PFSK-1 (cell line): ENCODE data around the gene SLC2A13. TPM values are rescaled to one million over a fixed set of nuclear protein-coding genes. Genes with fewer than 3 reads are reported as not detected.
A peak's percentile ranks its signal among the peaks of the same experiment; 100 is the strongest.

Source experiments
- FOXP2 ChIP-seq: optimal IDR thresholded peaks from 2 replicates; pipeline ENCODE3; 2011; ENCODE audit warnings: borderline replicate concordance, control low read depth, inconsistent platforms; ENCODE audit not compliant: insufficient read depth; ENCODE audit errors: extremely low read length, extremely low read depth
- POLR2AphosphoS5 ChIP-seq: IDR thresholded peaks from 2 replicates; pipeline ENCODE4 v1.6.1; 2012; ENCODE audit warnings: low read depth, mild to moderate bottlenecking, control low read depth, low read length, moderate library complexity
- SIN3A ChIP-seq: IDR thresholded peaks from 2 replicates; pipeline ENCODE4 v1.6.1; 2012; ENCODE audit warnings: mild to moderate bottlenecking, low read length, moderate library complexity, borderline replicate concordance; ENCODE audit not compliant: insufficient read depth
- TAF1 ChIP-seq: IDR thresholded peaks from 2 replicates; pipeline ENCODE4 v1.6.1; 2012; ENCODE audit warnings: low read length, control low read depth, borderline replicate concordance; ENCODE audit not compliant: insufficient read depth
- polyA plus RNA-seq: library from polyadenylated mRNA; unstranded; fragments of >200 nt; gene quantifications from one replicate; pipeline ENCODE4 v1.2.1, GENCODE V29; 2012; ENCODE audit warnings: low read depth, missing spikeins; ENCODE audit not compliant: insufficient read length
- TF ChIP-seq, protein P1 (sequence below), 2 experiments: IDR thresholded peaks; 2 replicates each; pipeline versions ENCODE4 v1.6.1 to v1.8.0; 2011 to 2012; ENCODE audit warnings: low read depth in 2 of 2, low read length in 2 of 2, control low read depth in 1 of 2, inconsistent platforms in 1 of 2, mild to moderate bottlenecking in 1 of 2, moderate library complexity in 1 of 2; ENCODE audit not compliant: insufficient read depth in 1 of 2

Gene SLC2A13
- polyA plus RNA-seq, result 6.2 TPM

DNA sequence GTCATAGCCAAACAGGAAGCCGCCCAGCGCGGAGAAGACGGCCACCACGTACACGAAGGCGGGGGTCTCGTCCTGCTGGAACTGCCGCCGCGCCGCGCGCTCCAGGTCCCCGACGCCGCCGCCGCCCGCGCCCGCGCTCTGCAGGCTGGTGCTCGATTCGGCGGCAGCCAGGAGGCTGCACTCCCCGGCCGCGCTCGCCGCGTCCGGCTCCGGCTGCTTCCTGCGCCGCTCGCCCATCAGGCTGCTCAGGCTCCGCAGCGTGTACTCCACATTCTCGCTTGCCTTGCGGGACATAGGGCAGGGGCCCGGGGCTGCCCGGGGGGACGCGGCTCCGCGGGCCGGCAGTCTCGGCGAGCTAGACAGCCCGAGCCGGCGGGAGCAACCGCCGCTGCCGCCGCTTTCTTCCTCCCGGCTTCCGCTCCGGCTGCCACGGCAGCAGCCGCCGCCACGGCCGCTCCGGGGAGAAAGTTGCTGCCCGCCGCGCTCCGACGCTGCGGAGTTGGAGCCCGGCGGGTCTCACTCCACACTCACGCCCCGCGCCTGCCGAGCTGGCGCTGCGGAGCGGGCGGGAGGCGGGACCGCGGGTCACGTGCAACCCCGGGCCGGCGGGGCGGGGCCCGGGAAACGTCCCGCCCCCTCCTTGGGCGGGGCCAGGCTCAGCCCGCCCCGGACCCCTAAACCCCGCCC is at the start of gene SLC2A13:
TSS of gene SLC2A13 (minus strand) at position 567 of the 687 bp plus-strand sequence. CDS start at position 294, 273 bp downstream.
- TF ChIP-seq SIN3A (peak; percentile 11; the same call in 1 of the 2 replicates), POLR2AphosphoS5 (peak; percentile 86), TAF1 (peak; percentile 75; the same call in 1 of the 2 replicates), FOXP2 (peak; percentile 69)
- TF ChIP-seq, protein P1, sequence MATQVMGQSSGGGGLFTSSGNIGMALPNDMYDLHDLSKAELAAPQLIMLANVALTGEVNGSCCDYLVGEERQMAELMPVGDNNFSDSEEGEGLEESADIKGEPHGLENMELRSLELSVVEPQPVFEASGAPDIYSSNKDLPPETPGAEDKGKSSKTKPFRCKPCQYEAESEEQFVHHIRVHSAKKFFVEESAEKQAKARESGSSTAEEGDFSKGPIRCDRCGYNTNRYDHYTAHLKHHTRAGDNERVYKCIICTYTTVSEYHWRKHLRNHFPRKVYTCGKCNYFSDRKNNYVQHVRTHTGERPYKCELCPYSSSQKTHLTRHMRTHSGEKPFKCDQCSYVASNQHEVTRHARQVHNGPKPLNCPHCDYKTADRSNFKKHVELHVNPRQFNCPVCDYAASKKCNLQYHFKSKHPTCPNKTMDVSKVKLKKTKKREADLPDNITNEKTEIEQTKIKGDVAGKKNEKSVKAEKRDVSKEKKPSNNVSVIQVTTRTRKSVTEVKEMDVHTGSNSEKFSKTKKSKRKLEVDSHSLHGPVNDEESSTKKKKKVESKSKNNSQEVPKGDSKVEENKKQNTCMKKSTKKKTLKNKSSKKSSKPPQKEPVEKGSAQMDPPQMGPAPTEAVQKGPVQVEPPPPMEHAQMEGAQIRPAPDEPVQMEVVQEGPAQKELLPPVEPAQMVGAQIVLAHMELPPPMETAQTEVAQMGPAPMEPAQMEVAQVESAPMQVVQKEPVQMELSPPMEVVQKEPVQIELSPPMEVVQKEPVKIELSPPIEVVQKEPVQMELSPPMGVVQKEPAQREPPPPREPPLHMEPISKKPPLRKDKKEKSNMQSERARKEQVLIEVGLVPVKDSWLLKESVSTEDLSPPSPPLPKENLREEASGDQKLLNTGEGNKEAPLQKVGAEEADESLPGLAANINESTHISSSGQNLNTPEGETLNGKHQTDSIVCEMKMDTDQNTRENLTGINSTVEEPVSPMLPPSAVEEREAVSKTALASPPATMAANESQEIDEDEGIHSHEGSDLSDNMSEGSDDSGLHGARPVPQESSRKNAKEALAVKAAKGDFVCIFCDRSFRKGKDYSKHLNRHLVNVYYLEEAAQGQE (IDR thresholded peaks at IDR 0.05; ENCODE audit: insufficient read depth in 1 of 2, low read depth in 2 of 2, low read length in 2 of 2), result no peak

DNA sequence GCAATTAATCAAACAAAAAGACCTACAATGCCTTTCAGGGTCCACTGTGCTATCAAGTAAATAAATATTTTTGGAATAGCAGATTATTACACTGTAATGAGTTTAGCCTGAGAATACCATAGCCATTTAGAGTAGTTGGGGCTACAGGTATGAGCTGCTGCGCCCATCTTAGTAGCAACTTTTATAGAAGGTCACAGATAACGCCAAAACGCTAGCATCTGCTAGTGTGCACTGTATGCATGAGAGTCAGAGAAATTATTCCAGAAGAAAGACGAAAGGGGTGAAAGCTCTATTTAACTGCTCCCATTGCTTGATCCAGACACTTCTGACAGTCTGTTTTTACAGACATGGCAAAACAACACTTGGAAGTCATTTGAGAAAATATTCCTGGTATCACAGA is 48.5 kb upstream of the SLC2A13 start:
- TF ChIP-seq FOXP2 (no peak), SIN3A (no peak), POLR2AphosphoS5 (no peak), TAF1 (no peak)
- TF ChIP-seq, protein P1 (IDR thresholded peaks at IDR 0.05; ENCODE audit: insufficient read depth in 1 of 2, low read depth in 2 of 2, low read length in 2 of 2), result no peak

DNA sequence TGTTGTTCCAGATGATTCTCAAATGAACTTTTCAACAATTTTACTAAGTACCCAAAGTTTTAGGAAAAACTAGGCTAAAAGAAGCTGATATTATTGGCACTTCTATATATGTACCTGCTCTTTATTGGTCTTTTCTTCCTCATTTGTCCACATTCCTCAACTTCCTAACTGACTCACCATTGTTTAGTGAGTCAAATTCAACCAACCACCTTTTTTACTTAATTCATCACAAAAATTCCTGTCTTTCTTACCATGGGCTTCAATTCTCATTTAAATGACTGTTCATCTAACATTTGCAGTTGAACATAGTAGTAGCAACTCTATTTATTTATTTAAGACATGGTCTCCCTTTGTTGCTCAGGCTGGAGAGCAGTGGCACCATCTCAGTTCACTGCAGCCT is 47.6 kb upstream of the SLC2A13 start:
- TF ChIP-seq TAF1 (no peak), SIN3A (no peak), FOXP2 (no peak), POLR2AphosphoS5 (no peak)
- TF ChIP-seq, protein P1 (IDR thresholded peaks at IDR 0.05; ENCODE audit: insufficient read depth in 1 of 2, low read depth in 2 of 2, low read length in 2 of 2), result no peak

DNA sequence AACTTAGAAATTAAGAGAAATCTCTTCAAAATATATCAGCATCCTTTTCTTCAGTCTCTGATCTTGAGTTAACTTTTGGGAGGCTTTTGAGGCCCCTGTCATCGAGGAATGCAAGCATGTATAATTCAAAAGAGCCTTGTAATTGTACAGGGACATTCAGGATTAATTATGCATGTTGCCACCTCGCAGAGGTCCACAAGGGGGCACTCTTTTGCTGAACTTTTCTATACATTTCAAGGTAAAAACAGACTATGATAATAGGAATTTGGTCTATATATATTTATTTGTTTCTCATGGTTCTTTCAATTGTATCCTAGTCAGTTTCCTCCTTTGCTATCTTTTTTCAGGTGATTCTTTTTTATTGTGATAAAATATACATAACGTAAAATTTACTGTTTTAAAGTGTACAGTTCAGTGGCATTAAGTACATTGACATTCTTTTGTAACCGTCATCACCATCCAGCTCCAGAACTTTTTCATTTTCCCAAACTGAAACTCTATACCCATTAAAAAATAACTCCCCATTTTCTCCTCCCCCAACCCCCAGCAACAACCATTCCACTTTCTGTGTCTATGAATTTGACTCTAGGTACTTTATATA is 47.0 kb upstream of the SLC2A13 start:
- TF ChIP-seq SIN3A, result no peak

DNA sequence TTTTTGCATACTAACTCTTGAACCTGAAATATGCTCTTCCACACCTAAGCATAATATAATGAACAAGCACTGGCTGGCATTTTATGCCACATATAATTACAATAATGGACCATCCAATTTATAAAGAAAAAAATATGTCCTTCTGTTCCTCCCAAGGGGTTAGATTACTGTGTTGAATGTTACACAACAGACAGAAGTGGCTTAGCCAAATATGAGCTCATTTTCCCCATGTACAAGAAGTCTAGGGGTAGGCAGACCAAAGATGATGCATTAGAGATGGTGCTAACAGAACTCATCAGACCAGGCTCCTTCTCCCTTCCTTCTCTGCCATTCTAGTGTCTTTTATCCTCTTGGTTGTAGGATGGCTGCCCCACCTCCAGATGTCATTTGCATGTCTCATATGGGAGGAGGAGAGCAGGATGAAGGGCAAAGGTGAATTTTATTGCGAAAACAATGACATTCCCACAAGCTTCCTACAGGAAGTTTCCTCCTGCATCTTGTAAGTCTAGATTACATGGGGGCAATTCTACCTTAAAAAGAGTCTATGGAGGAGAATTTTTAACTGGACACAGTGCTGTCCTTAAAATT is 43.9 kb upstream of the SLC2A13 start:
- TF ChIP-seq FOXP2, result no peak
- no peak for TF ChIP-seq TAF1
- TF ChIP-seq, protein P1 (IDR thresholded peaks at IDR 0.05; ENCODE audit: insufficient read depth in 1 of 2, low read depth in 2 of 2, low read length in 2 of 2), result no peak
- no peak for TF ChIP-seq SIN3A
